Smooth muscle cell (in vitro differentiated cells): ENCODE data around the gene PKP1. TPM values are rescaled to one million over a fixed set of nuclear protein-coding genes. Genes with fewer than 3 reads are reported as not detected.

Experiments
- DNase-seq: peaks from one replicate; lab custom pipeline; 2025; ENCODE audit not compliant: unreplicated experiment; lab: John Stamatoyannopoulos, UW
- H2AFZ ChIP-seq: fragments of 200-600 bp; sonication (generic); 2 replicates; pipeline ENCODE4 v1.6.0; 2016; ENCODE audit warnings: antibody characterized with exemption, low read depth, mild to moderate bottlenecking
- H3F3A ChIP-seq: fragments of 200-600 bp; sonication (generic); 2 replicates; pipeline ENCODE4 v1.6.0; 2017; ENCODE audit warnings: antibody characterized with exemption, low read depth
- H3K27ac ChIP-seq: fragments of 200-600 bp; sonication (generic); 2 replicates; pipeline ENCODE4 v1.5.1; 2016; ENCODE audit warnings: low read depth, mild to moderate bottlenecking
- H3K27me3 ChIP-seq: fragments of 200-600 bp; sonication (generic); 2 replicates; pipeline ENCODE4 v1.6.1; 2016; ENCODE audit warnings: low read depth, mild to moderate bottlenecking
- H3K36me3 ChIP-seq: fragments of 200-600 bp; sonication (generic); 2 replicates; pipeline ENCODE4 v1.5.1; 2016; ENCODE audit warnings: low read depth
- H3K4me1 ChIP-seq: fragments of 200-600 bp; sonication (generic); 2 replicates; pipeline ENCODE4 v1.5.1; 2016; ENCODE audit warnings: low read depth
- H3K4me2 ChIP-seq: fragments of 200-600 bp; sonication (generic); 2 replicates; pipeline ENCODE4 v1.6.0; 2016; ENCODE audit warnings: mild to moderate bottlenecking
- H3K4me3 ChIP-seq: fragments of 200-600 bp; sonication (generic); 2 replicates; pipeline ENCODE4 v1.5.1; 2016; ENCODE audit warnings: mild to moderate bottlenecking
- H3K79me2 ChIP-seq: fragments of 200-600 bp; sonication (generic); 2 replicates; pipeline ENCODE4 v1.6.0; 2016; ENCODE audit warnings: low read depth, mild to moderate bottlenecking
- H3K9ac ChIP-seq: fragments of 200-600 bp; sonication (generic); 2 replicates; pipeline ENCODE4 v1.6.0; 2016; ENCODE audit warnings: low read depth
- H3K9me3 ChIP-seq: fragments of 200-600 bp; sonication (generic); replicated peaks from 2 replicates; pipeline ENCODE4 v1.5.1; 2016; ENCODE audit warnings: low read depth
- H4K20me1 ChIP-seq: fragments of 200-600 bp; sonication (generic); 2 replicates; pipeline ENCODE4 v1.6.0; 2016; ENCODE audit warnings: low read depth
- WGBS: methylation state at CpG from one replicate; pipeline ENCODE4 v1.1.7; 2016; ENCODE audit warnings: low lambda C conversion rate; 5-methylcytosine and 5-hydroxymethylcytosine counted together
- polyA plus RNA-seq: library from polyadenylated mRNA; unstranded; fragments of >200 nt; fragmentation: Nextera tagmentation; extraction: Ambion mirVana; gene quantifications from 2 replicates; pipeline ENCODE4 v1.2.1, GENCODE V29; 2016
- total RNA-seq: library from RNA; depleted of rRNA; stranded (reverse); fragments of >200 nt; gene quantifications from 2 replicates; pipeline ENCODE4 v1.2.3, GENCODE V29; 2014
- TF ChIP-seq, protein P1 (sequence below): fragments of 200-600 bp; sonication (generic); IDR thresholded peaks from 2 replicates; pipeline ENCODE4 v1.5.1; 2017; ENCODE audit warnings: borderline replicate concordance, mild to moderate bottlenecking, antibody characterized with exemption; ENCODE audit not compliant: insufficient read depth, poor library complexity, severe bottlenecking

PKP1 gene
- total and polyA plus RNA-seq, 2 experiments from 2014 or later = 26.9 to 52.5 TPM

DNA sequence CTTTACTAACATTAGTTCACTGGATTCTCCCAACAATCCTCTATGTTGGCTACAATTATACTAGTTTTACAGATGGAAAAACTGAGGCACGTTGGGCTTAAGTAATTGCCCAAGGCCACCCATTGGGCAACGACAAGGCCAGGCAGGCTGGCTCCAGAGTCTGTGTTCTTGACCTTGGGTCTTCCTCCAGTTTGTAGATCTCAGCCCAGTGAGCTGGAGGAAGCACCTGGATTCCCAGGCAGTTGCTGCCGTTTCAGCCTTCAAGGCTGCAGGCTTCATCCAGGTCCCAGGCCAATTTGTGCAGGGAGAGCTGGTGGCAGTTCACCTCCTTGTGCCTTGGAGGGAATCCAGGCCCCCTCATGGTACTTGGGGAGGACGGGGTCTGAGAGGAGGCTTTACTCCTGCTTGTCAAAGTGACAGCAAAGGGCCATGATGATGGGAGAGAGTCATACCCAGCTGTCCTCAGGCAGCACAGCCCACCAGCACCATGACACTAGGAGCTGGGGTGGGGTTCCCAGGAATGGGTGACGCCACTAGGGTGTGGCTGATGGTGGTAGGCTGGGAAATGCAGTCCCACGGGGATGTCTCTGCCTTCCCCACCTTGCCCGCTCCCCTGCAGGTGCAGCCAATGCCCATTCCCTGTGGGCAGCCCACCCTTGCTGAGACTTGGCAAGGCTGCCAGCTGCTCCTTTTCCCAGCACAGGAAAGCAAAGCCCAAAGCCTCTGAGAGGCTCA, 27.1 kb downstream of the PKP1 start:
- peak overlapping the region; percentile 91 for H3K27ac ChIP-seq
- H3K4me1 ChIP-seq = peaks cover 11% of the 10 kb centered on the region
- no peak for DNase-seq
- peak overlapping the region; percentile 60 for H3K4me2 ChIP-seq
- no peaks in the 10 kb centered on the region for H3K27me3 ChIP-seq
- no peak overlapping the region for H3K4me3 ChIP-seq
- TF ChIP-seq, protein P1, sequence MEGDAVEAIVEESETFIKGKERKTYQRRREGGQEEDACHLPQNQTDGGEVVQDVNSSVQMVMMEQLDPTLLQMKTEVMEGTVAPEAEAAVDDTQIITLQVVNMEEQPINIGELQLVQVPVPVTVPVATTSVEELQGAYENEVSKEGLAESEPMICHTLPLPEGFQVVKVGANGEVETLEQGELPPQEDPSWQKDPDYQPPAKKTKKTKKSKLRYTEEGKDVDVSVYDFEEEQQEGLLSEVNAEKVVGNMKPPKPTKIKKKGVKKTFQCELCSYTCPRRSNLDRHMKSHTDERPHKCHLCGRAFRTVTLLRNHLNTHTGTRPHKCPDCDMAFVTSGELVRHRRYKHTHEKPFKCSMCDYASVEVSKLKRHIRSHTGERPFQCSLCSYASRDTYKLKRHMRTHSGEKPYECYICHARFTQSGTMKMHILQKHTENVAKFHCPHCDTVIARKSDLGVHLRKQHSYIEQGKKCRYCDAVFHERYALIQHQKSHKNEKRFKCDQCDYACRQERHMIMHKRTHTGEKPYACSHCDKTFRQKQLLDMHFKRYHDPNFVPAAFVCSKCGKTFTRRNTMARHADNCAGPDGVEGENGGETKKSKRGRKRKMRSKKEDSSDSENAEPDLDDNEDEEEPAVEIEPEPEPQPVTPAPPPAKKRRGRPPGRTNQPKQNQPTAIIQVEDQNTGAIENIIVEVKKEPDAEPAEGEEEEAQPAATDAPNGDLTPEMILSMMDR = no peak
- no peaks in the 10 kb centered on the region for H3F3A ChIP-seq
- H3K9me3 ChIP-seq = no peaks in the 10 kb centered on the region
- WGBS = 93% methylated on average over 7 of the region's 7 CpGs
- H4K20me1 ChIP-seq = no peaks in the 10 kb centered on the region
- H3K36me3 ChIP-seq = no peaks in the 10 kb centered on the region
- H3K9ac ChIP-seq = no peak overlapping the region
- peaks cover 4% of the 10 kb centered on the region for H3K79me2 ChIP-seq
- no peak overlapping the region for H2AFZ ChIP-seq

DNA sequence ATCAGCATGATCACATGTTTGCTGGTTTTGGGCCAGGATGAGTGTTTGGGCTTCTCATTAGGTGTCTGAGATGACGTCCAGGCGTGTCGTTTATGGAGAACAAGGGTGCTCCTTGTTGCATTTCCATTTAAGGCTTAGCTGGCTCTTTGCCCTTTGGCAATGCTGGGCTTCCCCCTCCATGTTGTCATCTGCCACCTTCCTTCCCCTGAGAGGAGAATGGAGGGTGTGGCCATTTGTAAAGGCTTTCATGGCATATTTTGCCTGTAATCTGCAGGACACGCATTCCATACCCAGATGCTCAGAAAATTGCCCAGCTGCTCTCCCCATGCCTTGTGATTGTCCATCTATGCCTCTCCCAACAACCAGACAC, 27.7 kb downstream of the PKP1 start:
- Histone ChIP-seq H4K20me1 (no peaks in the 10 kb centered on the region), H3F3A (no peaks in the 10 kb centered on the region), H2AFZ (no peak overlapping the region), H3K27me3 (no peaks in the 10 kb centered on the region), H3K4me3 (no peak overlapping the region), H3K36me3 (no peaks in the 10 kb centered on the region), H3K4me1 (peaks cover 11% of the 10 kb centered on the region), H3K9me3 (no peaks in the 10 kb centered on the region), H3K9ac (no peak overlapping the region), H3K4me2 (no peak overlapping the region), H3K79me2 (peaks cover 4% of the 10 kb centered on the region), H3K27ac (peak overlapping the region; percentile 91)
- DNase-seq = no peak
- 78% methylated on average over 4 of the region's 4 CpGs for WGBS
- TF ChIP-seq, protein P1 = no peak

DNA sequence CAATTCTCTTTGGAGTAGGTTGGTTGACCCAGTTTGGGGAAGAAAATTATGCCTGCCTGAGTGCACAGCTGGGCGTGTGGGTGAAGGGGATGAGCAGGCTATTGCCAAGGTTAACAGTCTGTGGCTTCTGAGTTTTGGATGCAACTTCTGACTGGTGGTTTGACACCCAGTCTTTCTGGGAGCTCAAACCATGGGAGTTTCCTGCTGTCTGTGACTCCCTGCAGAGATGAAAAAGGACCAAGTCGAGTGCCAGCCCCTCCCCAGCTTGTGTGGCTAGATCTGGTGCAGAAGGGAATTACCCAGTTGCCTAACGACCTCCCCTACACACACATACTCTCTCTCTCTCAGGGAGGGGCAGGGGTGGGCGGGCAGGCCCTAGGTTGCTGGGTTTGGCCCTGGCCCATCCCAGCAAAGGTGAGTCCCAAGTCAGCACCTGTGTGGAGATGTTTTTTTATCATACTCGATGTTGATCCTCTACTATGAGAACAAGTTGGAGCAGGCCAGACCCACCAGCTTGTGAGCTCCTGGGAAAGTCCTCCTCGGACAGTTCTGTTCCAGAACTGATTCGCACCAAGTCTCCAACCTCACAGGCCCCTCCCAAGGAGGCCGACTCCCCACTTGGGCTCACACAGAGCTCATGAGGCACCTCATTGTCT, 28.2 kb downstream of the PKP1 start:
- Histone ChIP-seq H3K36me3 (no peaks in the 10 kb centered on the region), H4K20me1 (no peaks in the 10 kb centered on the region), H3K9me3 (no peaks in the 10 kb centered on the region), H3K4me3 (no peak overlapping the region), H3K27ac (peak overlapping the region; percentile 91), H3K4me1 (peaks cover 11% of the 10 kb centered on the region), H3K27me3 (no peaks in the 10 kb centered on the region), H3K79me2 (peaks cover 4% of the 10 kb centered on the region), H3K4me2 (no peak overlapping the region), H3K9ac (no peak overlapping the region), H2AFZ (no peak overlapping the region), H3F3A (no peaks in the 10 kb centered on the region)
- TF ChIP-seq, protein P1 = no peak
- DNase-seq = no peak
- WGBS = 78% methylated on average over 8 of the region's 8 CpGs
